Naive thymus-derived CD4-positive, alpha-beta T cell (primary cell): ENCODE measurements around the gene TSEN54. TPM values are rescaled to one million over a fixed set of nuclear protein-coding genes. Genes with fewer than 3 reads are reported as not detected.

ENCODE experiments used
- ATAC-seq: fragments of 150-1000 bp; cut with Tn5 transposase; 2 replicates; pipeline ENCODE4 v1.10.0; 2021; ENCODE audit warnings: mild to moderate bottlenecking, moderate library complexity
- CTCF ChIA-PET: fragments of 350-600 bp; sonication (Branson Sonifier 250); formaldehyde crosslinking; loops from one replicate; lab custom pipeline; 2021; ENCODE audit warnings: antibody characterized with exemption; lab: Charles Lee
- POLR2A ChIA-PET: fragments of 350-600 bp; sonication (Branson Sonifier 250); formaldehyde crosslinking; loops from one replicate; lab custom pipeline; 2021; ENCODE audit warnings: antibody characterized with exemption, inconsistent platforms; lab: Charles Lee
- DNase-seq, 9 donors: peaks; one replicate each; pipeline versions ENCODE4 v3.0.0 to v3.0.0-alpha.2; 2020 to 2022; ENCODE audit warnings: mixed read lengths in 1 of 9
- H3K27ac ChIP-seq: one replicate; pipeline ENCODE4 v1.7.0; 2013; ENCODE audit warnings: mild to moderate bottlenecking, low read depth, low read length, moderate library complexity
- H3K27me3 ChIP-seq, 2 donors: one replicate each; pipeline ENCODE4 v1.7.0; 2013; ENCODE audit warnings: low read length in 2 of 2, mild to moderate bottlenecking in 2 of 2, moderate library complexity in 2 of 2; ENCODE audit not compliant: control insufficient read depth in 2 of 2, insufficient read depth in 2 of 2
- H3K36me3 ChIP-seq, 3 experiments: 1 replicate in 2 of 3; 2 replicates in 1 of 3; pipeline ENCODE4 v1.7.0; 2013; ENCODE audit warnings: low read length in 3 of 3, mild to moderate bottlenecking in 3 of 3, moderate library complexity in 1 of 3; ENCODE audit not compliant: insufficient read depth in 3 of 3, control insufficient read depth in 2 of 3
- H3K4me1 ChIP-seq, 2 donors: one replicate each; pipeline ENCODE4 v1.7.0; 2013; ENCODE audit warnings: low read length in 2 of 2, mild to moderate bottlenecking in 2 of 2, moderate library complexity in 1 of 2; ENCODE audit not compliant: control insufficient read depth in 2 of 2, insufficient read depth in 2 of 2
- H3K4me3 ChIP-seq: 2 replicates; pipeline ENCODE4 v1.7.0; 2013; ENCODE audit warnings: mild to moderate bottlenecking, low read length
- H3K9me3 ChIP-seq, 3 experiments: 1 replicate in 2 of 3; 2 replicates in 1 of 3; pipeline ENCODE4 v1.7.0; 2013; ENCODE audit warnings: low read length in 3 of 3; ENCODE audit not compliant: control insufficient read depth in 2 of 3
- H3K27ac Mint-ChIP-seq, 9 donors: one replicate each; pipeline ENCODE4 v1.8.0; 2020 to 2022; ENCODE audit warnings: mixed read lengths in 9 of 9, mild to moderate bottlenecking in 8 of 9, moderate library complexity in 5 of 9, inconsistent platforms in 2 of 9
- H3K27me3 Mint-ChIP-seq, 5 donors: one replicate each; pipeline ENCODE4 v1.8.0; 2021 to 2022; ENCODE audit warnings: mixed read lengths in 5 of 5, mild to moderate bottlenecking in 1 of 5
- H3K36me3 Mint-ChIP-seq, 5 donors: one replicate each; pipeline ENCODE4 v1.8.0; 2020 to 2022; ENCODE audit warnings: mixed read lengths in 5 of 5, mild to moderate bottlenecking in 3 of 5, inconsistent platforms in 1 of 5
- H3K4me1 Mint-ChIP-seq, 7 donors: one replicate each; pipeline ENCODE4 v1.8.0; 2020 to 2022; ENCODE audit warnings: mixed read lengths in 7 of 7, mild to moderate bottlenecking in 3 of 7, inconsistent platforms in 1 of 7
- H3K4me3 Mint-ChIP-seq, 10 donors: one replicate each; pipeline ENCODE4 v1.8.0; 2020 to 2022; ENCODE audit warnings: mild to moderate bottlenecking in 10 of 10, mixed read lengths in 10 of 10, moderate library complexity in 6 of 10, inconsistent platforms in 2 of 10
- H3K9me3 Mint-ChIP-seq, 11 donors: one replicate each; pipeline ENCODE4 v1.8.0; 2020 to 2022; ENCODE audit warnings: mixed read lengths in 11 of 11, mild to moderate bottlenecking in 4 of 11, inconsistent platforms in 1 of 11, moderate library complexity in 1 of 11
- intact Hi-C, 2 donors: fragments of 100-400 bp; cut with micrococcal nuclease; formaldehyde crosslinking; loops; one replicate each; pipeline ENCODE4 v1.15.1; 2023
- polyA plus RNA-seq, 2 donors: library from polyadenylated mRNA; unstranded; fragments of 300-500 nt; fragmentation: Illumina TruSeq; gene quantifications; one replicate each; pipeline ENCODE4 v1.2.3, GENCODE V29; 2021
- total RNA-seq, 6 experiments: library from RNA in 5 of 6; stranded (reverse) in 5 of 6; gene quantifications; 1 replicate in 5 of 6; 2 replicates in 1 of 6; pipeline ENCODE4 v1.2.3 and lab custom pipeline; 2021 to 2026

The TSEN54 gene
- total and polyA plus RNA-seq, 7 experiments from 2014 or later: 36.2 to 85.0 (median 56.7) TPM

DNA sequence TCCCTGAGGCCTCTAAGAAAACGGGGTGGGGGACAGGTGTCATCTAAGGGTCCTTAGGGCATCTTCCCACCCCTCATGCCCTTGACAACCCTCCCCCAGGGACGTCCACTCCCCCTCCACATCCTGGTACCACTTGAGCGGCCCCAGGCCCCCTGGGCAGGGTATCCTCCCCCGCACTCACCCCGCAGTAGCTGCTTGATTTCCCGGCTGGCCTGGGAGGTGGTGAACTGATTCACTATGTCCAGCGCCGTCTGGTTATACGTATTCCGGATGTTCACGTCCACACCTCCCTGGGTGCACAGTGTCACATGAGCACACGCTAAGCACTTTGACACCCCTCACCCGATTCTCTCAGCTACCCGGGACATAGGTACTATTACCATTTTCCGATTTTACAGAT is 10.7 kb upstream of the TSEN54 start:
- POLR2A ChIA-PET: interaction anchor here (1.0 kb wide), 1 partner anchor 517 kb away, joined by 3 read pairs; no protein-coding TSS in a partner anchor
- Histone ChIP-seq H3K4me3 (no peak overlapping the region), H3K27me3 (no peaks in the 10 kb centered on the region), H3K27ac (no peak overlapping the region), H3K9me3 (no peaks in the 10 kb centered on the region), H3K4me1 (no peaks in the 10 kb centered on the region), H3K36me3 (no peaks in the 10 kb centered on the region)
- H3K36me3 Mint-ChIP-seq: no peaks in the 10 kb centered on the region
- CTCF ChIA-PET: interaction anchor here (1.6 kb wide), 1 partner anchor 13 kb away, joined by 4 read pairs; no protein-coding TSS in a partner anchor
- ATAC-seq (no peak), DNase-seq (no peak)
- H3K27ac Mint-ChIP-seq: no peak overlapping the region
- no peaks in the 10 kb centered on the region for H3K9me3 Mint-ChIP-seq
- peaks cover 0 to 3% (median 0%) of the 10 kb centered on the region in 7 donors for H3K4me1 Mint-ChIP-seq
- intact Hi-C loops: loop anchor here in 1 of 2 donors (2.0 kb wide), 1 partner anchor 57 kb away; no protein-coding TSS in a partner anchor
- H3K27me3 Mint-ChIP-seq: no peaks in the 10 kb centered on the region
- H3K4me3 Mint-ChIP-seq: no peak overlapping the region

DNA sequence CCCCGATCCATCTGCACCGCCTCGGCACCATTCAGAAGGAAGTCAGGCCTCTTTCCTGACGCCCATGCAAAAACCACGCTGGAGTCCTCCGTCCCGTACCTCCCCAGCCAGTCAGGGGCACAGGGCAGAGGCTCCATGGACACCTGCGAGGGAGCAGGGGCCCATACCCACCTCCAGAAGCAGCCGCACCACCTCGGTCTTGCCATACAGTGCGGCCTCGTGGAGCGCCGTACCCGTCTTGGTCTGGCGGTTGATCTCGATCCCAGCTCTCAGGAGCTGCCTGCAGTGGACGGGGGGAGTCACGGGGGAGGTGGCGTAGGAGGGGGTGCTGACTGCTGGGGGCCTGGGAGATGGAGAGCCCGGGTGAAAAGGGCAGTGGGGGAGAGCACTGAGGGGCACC is 10.2 kb upstream of the TSEN54 start:
- Histone ChIP-seq H3K27ac (no peak overlapping the region), H3K4me1 (no peaks in the 10 kb centered on the region), H3K27me3 (no peaks in the 10 kb centered on the region), H3K9me3 (no peaks in the 10 kb centered on the region), H3K4me3 (no peak overlapping the region), H3K36me3 (no peaks in the 10 kb centered on the region)
- DNase-seq (no peak), ATAC-seq (no peak)
- Mint-ChIP-seq H3K4me3 (no peak overlapping the region), H3K27me3 (no peaks in the 10 kb centered on the region), H3K36me3 (no peaks in the 10 kb centered on the region), H3K4me1 (peaks cover 0 to 3% (median 0%) of the 10 kb centered on the region in 7 donors), H3K27ac (no peak overlapping the region), H3K9me3 (no peaks in the 10 kb centered on the region)
- intact Hi-C loops: no loop called here
- ChIA-PET CTCF (interaction anchor here (0.5 to 1.6 kb wide), 2 partner anchors 12 to 16 kb away, joined by 3 to 4 read pairs; no protein-coding TSS in a partner anchor), POLR2A (interaction anchor here (1.0 kb wide), 1 partner anchor 518 kb away, joined by 3 read pairs; no protein-coding TSS in a partner anchor)

GRCh38 chr17:75506888-75507287 is 9.4 kb upstream of the TSEN54 start:
- CTCF ChIA-PET: interaction anchor here (0.5 to 1.1 kb wide), 2 partner anchors 16 to 51 kb away, joined by 3 read pairs; no protein-coding TSS in a partner anchor
- Histone ChIP-seq H3K27ac (no peak overlapping the region), H3K4me3 (no peak overlapping the region), H3K36me3 (no peaks in the 10 kb centered on the region), H3K9me3 (no peaks in the 10 kb centered on the region), H3K4me1 (no peaks in the 10 kb centered on the region), H3K27me3 (no peaks in the 10 kb centered on the region)
- POLR2A ChIA-PET: no interaction called here
- Mint-ChIP-seq H3K27ac (no peak overlapping the region), H3K36me3 (no peaks in the 10 kb centered on the region), H3K9me3 (no peaks in the 10 kb centered on the region), H3K27me3 (no peaks in the 10 kb centered on the region), H3K4me3 (no peak overlapping the region), H3K4me1 (peaks cover 0 to 3% (median 0%) of the 10 kb centered on the region in 7 donors)
- ATAC-seq: no peak
- no peak for DNase-seq
- intact Hi-C loops: no loop called here

- H3K4me3 Mint-ChIP-seq: no peak overlapping the region
- ATAC-seq: no peak
- H3K36me3 ChIP-seq: no peaks in the 10 kb centered on the region
Observed at GRCh38 chr17:75507733-75508719, 8.3 kb upstream of the TSEN54 start.

DNA sequence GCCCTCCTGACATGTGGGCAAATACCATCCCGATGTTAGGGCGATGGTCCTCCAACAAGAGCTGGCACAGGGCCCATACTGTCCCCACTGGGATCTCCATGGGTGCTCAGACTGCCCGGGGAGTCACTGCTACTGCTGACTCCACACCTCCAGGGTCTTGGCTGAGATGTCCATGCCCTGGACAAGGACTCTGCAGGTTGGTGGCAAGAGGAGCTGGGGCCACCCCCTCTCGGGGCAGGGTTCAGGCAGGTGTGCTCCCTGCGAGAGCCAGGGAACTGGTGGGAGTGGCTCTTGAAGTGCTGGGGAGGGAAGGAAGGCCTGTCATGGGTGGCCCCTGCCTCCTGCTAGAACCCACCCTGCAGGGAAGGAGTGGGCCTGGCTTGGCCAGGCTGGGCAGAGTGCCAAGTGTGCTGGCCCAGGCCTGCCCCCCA is 7.4 kb upstream of the TSEN54 start:
- H3K4me3 ChIP-seq: no peak overlapping the region
- no peak for DNase-seq
- Mint-ChIP-seq H3K36me3 (no peaks in the 10 kb centered on the region), H3K27me3 (peaks cover 0 to 11% (median 0%) of the 10 kb centered on the region in 5 donors), H3K4me1 (peaks cover 0 to 3% (median 0%) of the 10 kb centered on the region in 7 donors), H3K4me3 (no peak overlapping the region), H3K9me3 (no peaks in the 10 kb centered on the region), H3K27ac (no peak overlapping the region)
- no peaks in the 10 kb centered on the region for H3K27me3 ChIP-seq
- no peaks in the 10 kb centered on the region for H3K36me3 ChIP-seq
- ChIA-PET POLR2A (interaction anchor here (0.6 kb wide), 1 partner anchor 11 kb away, joined by 3 read pairs; no protein-coding TSS in a partner anchor), CTCF (interaction anchor here (1.1 kb wide), 1 partner anchor 53 kb away, joined by 3 read pairs; the partner anchor contains the start of gene TMEM94)
- intact Hi-C loops: no loop called here
- ATAC-seq: no peak
- H3K27ac ChIP-seq: no peak overlapping the region
- no peaks in the 10 kb centered on the region for H3K9me3 ChIP-seq
- H3K4me1 ChIP-seq: no peaks in the 10 kb centered on the region

More at GRCh38 chr17:75507733-75508719, 8.3 kb upstream of the TSEN54 start:
- Histone ChIP-seq H3K4me3 (no peak overlapping the region), H3K27ac (no peak overlapping the region), H3K27me3 (no peaks in the 10 kb centered on the region), H3K4me1 (no peaks in the 10 kb centered on the region), H3K9me3 (no peaks in the 10 kb centered on the region)
- DNase-seq: no peak
- H3K36me3 Mint-ChIP-seq: no peaks in the 10 kb centered on the region
- peaks cover 0 to 3% (median 0%) of the 10 kb centered on the region in 5 donors for H3K27me3 Mint-ChIP-seq
- H3K4me1 Mint-ChIP-seq: peaks cover 0 to 3% (median 0%) of the 10 kb centered on the region in 7 donors
- no peak overlapping the region for H3K27ac Mint-ChIP-seq
- intact Hi-C loops: no loop called here
- ChIA-PET POLR2A (interaction anchor here (0.6 kb wide), 1 partner anchor 12 kb away, joined by 3 read pairs; no protein-coding TSS in a partner anchor), CTCF (interaction anchor here (1.1 kb wide), 1 partner anchor 52 kb away, joined by 3 read pairs; no protein-coding TSS in a partner anchor)
- no peaks in the 10 kb centered on the region for H3K9me3 Mint-ChIP-seq

DNA sequence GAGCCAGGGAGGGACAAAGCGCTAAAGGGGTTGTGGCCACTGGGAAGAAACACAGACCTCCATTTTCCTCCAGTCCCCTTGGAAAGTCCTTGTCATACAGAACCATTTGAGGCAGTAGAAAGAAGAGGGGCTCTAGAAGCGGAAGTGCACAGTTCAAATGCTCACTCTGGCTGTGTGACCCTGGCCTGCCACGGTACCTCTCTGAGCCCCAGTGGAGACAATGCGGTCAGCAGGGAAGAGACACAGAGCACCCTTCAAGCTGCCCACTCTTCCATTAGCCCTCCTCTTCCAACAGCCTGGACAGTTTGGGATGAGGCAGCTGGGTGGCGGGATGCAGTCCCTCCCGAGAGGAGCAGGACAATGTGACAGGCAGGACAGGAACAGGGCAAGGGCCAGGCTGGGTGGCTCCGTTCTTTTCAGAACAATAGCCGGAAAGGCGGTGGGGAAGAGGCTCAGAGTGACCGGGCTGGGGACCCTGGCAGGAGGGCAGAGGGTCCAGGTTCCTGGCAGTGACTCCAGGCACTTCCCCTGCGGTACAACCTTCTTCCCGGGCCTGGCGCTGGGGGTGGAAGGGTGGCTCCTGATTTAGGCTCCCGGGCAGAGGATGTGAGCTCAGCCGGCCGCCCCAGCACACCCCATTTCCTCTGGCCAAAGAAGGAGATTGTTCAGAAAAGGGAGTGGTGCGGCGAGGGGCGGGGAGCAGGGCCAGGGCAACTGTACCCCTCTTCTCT is 6.6 kb upstream of the TSEN54 start:
- H3K36me3 ChIP-seq: no peaks in the 10 kb centered on the region
- intact Hi-C loops: no loop called here
- H3K27me3 ChIP-seq: no peaks in the 10 kb centered on the region
- no peaks in the 10 kb centered on the region for H3K9me3 Mint-ChIP-seq
- no peak for ATAC-seq
- no peak overlapping the region for H3K4me3 ChIP-seq
- H3K27me3 Mint-ChIP-seq: peaks cover 0 to 14% (median 0%) of the 10 kb centered on the region in 5 donors
- no peaks in the 10 kb centered on the region for H3K36me3 Mint-ChIP-seq
- no peaks in the 10 kb centered on the region for H3K4me1 ChIP-seq
- H3K4me1 Mint-ChIP-seq: peaks cover 0 to 2% (median 0%) of the 10 kb centered on the region in 7 donors
- no peak overlapping the region for H3K4me3 Mint-ChIP-seq
- no peaks in the 10 kb centered on the region for H3K9me3 ChIP-seq
- ChIA-PET POLR2A (interaction anchor here (0.9 kb wide), 1 partner anchor 8 kb away, joined by 3 read pairs; no protein-coding TSS in a partner anchor), CTCF (interaction anchor here (1.1 kb wide), 1 partner anchor 53 kb away, joined by 3 read pairs; the partner anchor contains the start of gene TMEM94)
- no peak overlapping the region for H3K27ac ChIP-seq
- no peak for DNase-seq
- H3K27ac Mint-ChIP-seq: peak overlapping the region in 1 of 9 donors; percentile 10
